Endothelial cell of umbilical vein (primary cell): ENCODE results near the gene RACGAP1. TPM values are rescaled to one million over a fixed set of nuclear protein-coding genes. Genes with fewer than 3 reads are reported as not detected.

ENCODE experiments used
- BruUV-seq: library from RNA; stranded (reverse); fragments of 400-500 nt; replicated peaks from 2 replicates; lab custom pipeline; 2021; lab: Mats Ljungman, UMichigan
- CTCF ChIA-PET: fragments of 300-600, 350-600 bp; sonication (Branson Sonifier 250); formaldehyde crosslinking; loops from one replicate; lab custom pipeline; 2021; ENCODE audit warnings: antibody characterized with exemption, inconsistent platforms; lab: Charles Lee
- POLR2A ChIA-PET: fragments of 300-600, 350-600 bp; sonication (Branson Sonifier 250); formaldehyde crosslinking; loops from one replicate; lab custom pipeline; 2021; ENCODE audit warnings: antibody characterized with exemption, inconsistent platforms; lab: Charles Lee
- DNase-seq: peaks from one replicate; pipeline ENCODE4 v3.0.0-alpha.2; 2011; ENCODE audit warnings: low read depth, low spot score
- FAIRE-seq: peaks from 2 replicates; lab custom pipeline; 2011; peaks lifted over from hg19 to GRCh38; lab: Jason Lieb, UNC
- H2AFZ ChIP-seq: 2 replicates; pipeline ENCODE4 v1.6.0; 2012; ENCODE audit warnings: low read depth, low read length, control low read depth, inconsistent platforms
- H3K27ac ChIP-seq: 2 replicates; pipeline ENCODE4 v1.5.1; 2011; ENCODE audit warnings: low read depth, mild to moderate bottlenecking, control low read depth, low read length, moderate library complexity; ENCODE audit not compliant: insufficient read depth
- H3K27me3 ChIP-seq, 2 experiments: 2 replicates each; pipeline versions ENCODE4 v1.6.0 to v1.6.1; 2011; ENCODE audit warnings: low read length in 2 of 2, mixed read lengths in 1 of 2; ENCODE audit not compliant: control insufficient read depth in 2 of 2, insufficient read depth in 2 of 2
- H3K36me3 ChIP-seq, 2 experiments: 2 replicates in 1 of 2; 3 replicates in 1 of 2; pipeline ENCODE4 v1.5.1; 2011; ENCODE audit warnings: low read length in 2 of 2, mild to moderate bottlenecking in 1 of 2, moderate library complexity in 1 of 2; ENCODE audit not compliant: control insufficient read depth in 2 of 2, insufficient read depth in 2 of 2; ENCODE audit errors: extremely low read depth in 1 of 2
- H3K4me1 ChIP-seq: 3 replicates; pipeline ENCODE4 v1.5.1; 2011; ENCODE audit warnings: mild to moderate bottlenecking, low read length; ENCODE audit not compliant: control insufficient read depth, insufficient read depth; ENCODE audit errors: extremely low read depth
- H3K4me2 ChIP-seq: 2 replicates; pipeline ENCODE4 v1.6.1; 2011; ENCODE audit warnings: low read length, control low read depth, mixed read lengths; ENCODE audit not compliant: insufficient read depth
- H3K4me3 ChIP-seq, 3 experiments: fragments of 200-600 bp in 1 of 3; sonication (generic), shearing (Covaris generic) in 1 of 3; replicated peaks in 1 of 3; 2 replicates each; pipeline ENCODE4 v1.5.1; 2011 to 2016; ENCODE audit warnings: control low read depth in 3 of 3, low read length in 3 of 3, mild to moderate bottlenecking in 2 of 3, inconsistent platforms in 1 of 3, low read depth in 1 of 3, moderate library complexity in 1 of 3; ENCODE audit not compliant: insufficient read depth in 1 of 3
- H3K79me2 ChIP-seq: 2 replicates; pipeline ENCODE4 v1.6.0; 2012; ENCODE audit warnings: low read length, inconsistent platforms; ENCODE audit not compliant: control insufficient read depth, insufficient read depth
- H3K9ac ChIP-seq: replicated peaks from 2 replicates; pipeline ENCODE3; 2011; ENCODE audit warnings: low read length, control low read depth; ENCODE audit not compliant: insufficient read depth; ENCODE audit errors: extremely low read depth
- H3K9me1 ChIP-seq: replicated peaks from 3 replicates; pipeline ENCODE4 v1.6.0; 2011; ENCODE audit warnings: mild to moderate bottlenecking, low read length; ENCODE audit not compliant: control insufficient read depth, insufficient read depth; ENCODE audit errors: extremely low read depth
- H3K9me3 ChIP-seq: replicated peaks from 2 replicates; pipeline ENCODE4 v1.5.1; 2012; ENCODE audit warnings: low read length, inconsistent platforms; ENCODE audit not compliant: control insufficient read depth, insufficient read depth
- H4K20me1 ChIP-seq: replicated peaks from 2 replicates; pipeline ENCODE3; 2011; ENCODE audit warnings: mild to moderate bottlenecking, low read length; ENCODE audit not compliant: control insufficient read depth, insufficient read depth; ENCODE audit errors: extremely low read depth
- EZH2 ChIP-seq: IDR thresholded peaks from 2 replicates; pipeline ENCODE4 v1.6.1; 2012; ENCODE audit warnings: borderline replicate concordance, low read depth, mild to moderate bottlenecking, moderate library complexity, low read length, inconsistent platforms; ENCODE audit not compliant: severe bottlenecking
- FOS ChIP-seq: IDR thresholded peaks from 2 replicates; pipeline ENCODE4 v1.6.1; 2011; ENCODE audit warnings: mild to moderate bottlenecking, low read length, moderate library complexity, borderline replicate concordance; ENCODE audit not compliant: insufficient read depth
- MYC ChIP-seq: IDR thresholded peaks from one replicate; pipeline ENCODE4 v1.6.1; 2011; ENCODE audit warnings: mild to moderate bottlenecking, low read depth, low read length
- POLR2A ChIP-seq: IDR thresholded peaks from 2 replicates; pipeline ENCODE4 v1.6.1; 2012; ENCODE audit warnings: low read depth, mild to moderate bottlenecking, control low read depth, low read length
- dilution Hi-C: fragments of 300-500 bp; cut with MboI; formaldehyde crosslinking; loops from one replicate; pipeline ENCODE4 v1.15.0; 2019; ENCODE audit warnings: low sequenced_read_pairs; ENCODE audit not compliant: extremely low pct_ligation_motif_present
- intact Hi-C: fragments of 100-400 bp; cut with micrococcal nuclease; formaldehyde crosslinking; loops from one replicate; pipeline ENCODE4 v1.10.0; 2022
- polyA plus RNA-seq, 4 experiments: library from polyadenylated mRNA; depleted of rRNA in 3 of 4; stranded (reverse) in 3 of 4; unstranded in 1 of 4; fragments of >200 nt; gene quantifications; 2 replicates each; pipeline versions ENCODE4 v1.2.1 to v1.2.3, GENCODE V29; 2011 to 2012; ENCODE audit warnings: missing spikeins in 1 of 4
- total RNA-seq: library from RNA; stranded (reverse); gene quantifications from 2 replicates; pipeline ENCODE4 v1.2.3, GENCODE V29; 2021

RACGAP1 gene
- total and polyA plus RNA-seq, 2 donors (not counting 3 experiments of a cell fraction or from before 2014, with no cell fraction given): 16.5 to 56.3 TPM

DNA sequence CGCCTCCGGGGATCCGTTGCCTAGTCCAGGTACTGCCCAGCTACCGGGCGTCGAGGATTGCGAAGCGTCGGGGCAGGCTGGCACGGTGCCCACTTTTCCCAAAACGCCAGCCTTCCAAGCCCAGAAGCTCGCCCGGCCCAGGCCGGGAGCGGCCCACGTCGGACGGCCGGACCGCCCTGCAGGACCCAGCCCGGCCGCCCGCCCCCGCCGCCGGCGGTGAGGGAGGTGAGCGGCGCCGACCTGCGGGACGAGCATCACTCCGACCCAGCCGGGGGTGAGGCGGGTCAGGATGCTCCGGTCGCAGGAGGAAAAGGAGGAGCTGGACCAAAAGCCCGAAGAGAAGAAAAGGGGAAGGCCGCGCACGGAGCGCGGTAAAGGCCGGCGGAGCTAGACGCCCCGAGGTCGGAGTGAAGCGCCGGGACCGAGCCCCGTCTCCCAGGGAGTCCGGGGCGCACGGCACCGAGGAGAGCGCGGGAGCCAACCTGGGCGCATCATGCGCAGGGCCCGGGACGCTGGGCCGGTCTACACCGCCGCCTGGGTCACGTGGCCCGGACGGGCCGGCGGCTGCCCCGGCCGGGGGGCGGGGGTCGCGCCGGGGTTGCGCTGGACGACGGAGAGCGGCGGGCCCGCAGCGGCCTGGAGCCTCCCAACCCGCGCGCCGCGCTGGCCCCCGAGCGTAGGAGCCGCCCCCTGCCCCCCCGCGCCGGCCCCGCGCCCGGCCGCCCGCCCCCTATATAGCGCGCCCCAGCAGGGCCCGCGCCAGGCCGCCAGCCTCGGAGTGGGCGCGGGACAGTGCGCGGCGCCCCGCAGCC, 64.0 kb downstream of the RACGAP1 start, which contains the start of gene AQP5:
AQP5 (plus strand) TSS at position 762 of the 812 bp plus-strand sequence. CDS start 146 bp downstream, outside the sequence.
- FAIRE-seq: no peak
- ChIA-PET CTCF (interaction anchor here (0.7 to 4.3 kb wide), 3 partner anchors 12 to 92 kb away, joined by 4 to 61 read pairs (median 6); no protein-coding TSS in a partner anchor), POLR2A (interaction anchor here (2.5 kb wide), 1 partner anchor 92 kb away, joined by 11 read pairs; no protein-coding TSS in a partner anchor)
- Histone ChIP-seq H3K36me3 (no peaks in the 10 kb centered on the region), H3K9me3 (no peaks in the 10 kb centered on the region), H3K79me2 (no peaks in the 10 kb centered on the region), H3K4me1 (peaks cover 30% of the 10 kb centered on the region), H3K27me3 (no peaks in the 10 kb centered on the region), H2AFZ (peak within 1 kb of the TSS; percentile 50), H3K9me1 (no peaks in the 10 kb centered on the region), H4K20me1 (no peaks in the 10 kb centered on the region), H3K9ac (no peak within 1 kb of the TSS), H3K27ac (no peak within 1 kb of the TSS), H3K4me2 (peak within 1 kb of the TSS; percentile 25), H3K4me3 (peak within 1 kb of the TSS in 1 of 3 experiments; percentile 25)
- TF ChIP-seq EZH2 (peak; percentile 80), FOS (no peak)
- intact Hi-C loops (no loop called here), dilution Hi-C loops (loop anchor here (25.0 kb wide), 1 partner anchor 101 kb away; the partner anchor contains the start of gene ASIC1)
- no TSS peak for BruUV-seq
- DNase-seq: no peak

DNA sequence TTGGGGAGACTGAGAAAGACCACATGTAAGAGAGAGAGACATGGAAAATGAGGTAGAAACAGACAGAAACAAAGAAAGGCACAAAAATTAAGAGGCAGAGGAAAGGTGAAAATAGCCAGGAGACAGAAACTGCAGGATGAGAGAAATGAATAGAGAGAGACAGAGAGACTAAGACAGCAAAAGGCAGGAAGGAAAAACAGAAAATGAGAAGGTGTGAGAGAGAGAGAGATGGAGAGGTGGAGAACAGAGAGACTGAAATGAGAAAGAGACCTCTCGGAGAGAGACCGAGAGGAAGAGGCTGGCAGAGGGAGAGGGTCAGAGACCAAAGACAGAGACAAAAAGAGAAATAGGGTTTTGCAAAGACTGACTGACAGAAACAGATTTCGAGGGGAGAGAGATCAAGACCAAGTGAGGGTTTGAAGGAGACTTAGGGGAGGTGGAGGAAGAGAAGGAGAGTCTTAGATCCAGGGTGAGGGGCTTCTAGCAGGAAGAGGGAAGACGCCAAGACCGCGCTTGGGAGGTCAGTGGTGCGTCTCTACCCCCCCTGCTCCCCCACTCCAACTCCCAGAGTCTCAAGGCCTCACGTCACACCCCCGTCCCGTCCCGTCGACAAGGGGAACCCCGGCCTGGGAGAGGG, 64.7 kb downstream of the RACGAP1 start:
- TF ChIP-seq MYC: no peak
- TF ChIP-seq EZH2: peak; percentile 51
- no peak for TF ChIP-seq POLR2A
- intact Hi-C loops (no loop called here), dilution Hi-C loops (loop anchor here (25.0 kb wide), 1 partner anchor 102 kb away; the partner anchor contains the start of gene ASIC1)
- Histone ChIP-seq H3K4me2 (no peak overlapping the region), H3K27me3 (no peaks in the 10 kb centered on the region), H3K36me3 (no peaks in the 10 kb centered on the region), H3K9me3 (no peaks in the 10 kb centered on the region), H3K27ac (no peak overlapping the region), H2AFZ (no peak overlapping the region), H3K4me1 (peaks cover 30% of the 10 kb centered on the region), H4K20me1 (no peaks in the 10 kb centered on the region), H3K4me3 (no peak overlapping the region), H3K79me2 (no peaks in the 10 kb centered on the region), H3K9ac (no peak overlapping the region), H3K9me1 (no peaks in the 10 kb centered on the region)
- no TSS peak for BruUV-seq
- CTCF ChIA-PET: interaction anchor here (1.1 to 4.3 kb wide), 5 partner anchors 15 to 110 kb away, joined by 3 to 61 read pairs (median 7); no protein-coding TSS in a partner anchor
- FAIRE-seq (no peak), DNase-seq (no peak)
- POLR2A ChIA-PET: interaction anchor here (2.5 kb wide), 1 partner anchor 91 kb away, joined by 11 read pairs; no protein-coding TSS in a partner anchor
